ENCODE data around the gene TMEM108.

- TF ChIP-seq EZH2 (IDR thresholded peaks at IDR 0.05; ENCODE audit: low read depth, unreplicated experiment) = no peak
- no peak for TF ChIP-seq CTCF (conservative IDR thresholded peaks at IDR 0.05; ENCODE audit: low read depth in 2 of 2)
- no peak for TF ChIP-seq ZNF331 (CRISPR knock-in tag; IDR thresholded peaks at IDR 0.05; ENCODE audit: low read depth)
- TF ChIP-seq REST (IDR thresholded peaks at IDR 0.05; ENCODE audit: unreplicated experiment) = no peak
- no peak for TF ChIP-seq POLR2AphosphoS5 (IDR thresholded peaks at IDR 0.05; ENCODE audit: low read depth)
- TF ChIP-seq EZH2phosphoT487 (IDR thresholded peaks at IDR 0.05; ENCODE audit: unreplicated experiment) = no peak
- no peak for TF ChIP-seq JUNB (IDR thresholded peaks at IDR 0.05; ENCODE audit: unreplicated experiment)
- TF ChIP-seq ZNF114 (CRISPR knock-in tag; IDR thresholded peaks at IDR 0.05) = no peak
- no peak for TF ChIP-seq ETS1 (IDR thresholded peaks at IDR 0.05)
- no peak for TF ChIP-seq NANOG (IDR thresholded peaks at IDR 0.05; ENCODE audit: borderline replicate concordance)
- TF ChIP-seq ZNF462 (CRISPR knock-in tag; IDR thresholded peaks at IDR 0.05) = no peak
These were observed 372.2 kb downstream of the TMEM108 start for GRCh38 chr3:133410191-133410892.
